GM12878 (cell line): ENCODE results near the gene HYOU1. TPM values are rescaled to one million over a fixed set of nuclear protein-coding genes. Genes with fewer than 3 reads are reported as not detected.

Experiments used
- ATAC-seq: fragments of 200-7000 bp; cut with Tn5 transposase; 3 replicates; pipeline ENCODE4 v1.9.1; 2020; ENCODE audit warnings: mild to moderate bottlenecking, moderate library complexity
- BruUV-seq: library from RNA; stranded (reverse); fragments of 400-500 nt; replicated peaks from 2 replicates; lab custom pipeline; 2021; lab: Mats Ljungman, UMichigan
- CTCF ChIA-PET: fragments of 300-600 bp; sonication (Branson Sonifier 250); formaldehyde crosslinking; extraction: SDS; loops from one replicate; lab custom pipeline; 2021; ENCODE audit warnings: inconsistent platforms; lab: Yijun Ruan, JAX
- POLR2A ChIA-PET: fragments of 350-600 bp; formaldehyde crosslinking; extraction: SDS; loops from one replicate; lab custom pipeline; 2021; ENCODE audit warnings: inconsistent platforms; lab: Charles Lee
- RAD21 ChIA-PET: fragments of 300-600 bp; sonication (Branson Sonifier 250); formaldehyde crosslinking; loops from one replicate; lab custom pipeline; 2023; ENCODE audit warnings: antibody characterized with exemption; ENCODE audit not compliant: unreplicated experiment; lab: Charles Lee
- SMC1A ChIA-PET: fragments of 300-600 bp; sonication (Branson Sonifier 250); formaldehyde crosslinking; loops from one replicate; lab custom pipeline; 2023; ENCODE audit not compliant: unreplicated experiment, uncharacterized antibody; lab: Charles Lee
- DNase-seq: peaks from one replicate; pipeline ENCODE4 v3.0.0-alpha.2; 2011; ENCODE audit warnings: low read depth, low spot score
- FAIRE-seq: peaks from 3 replicates; lab custom pipeline; 2011; peaks lifted over from hg19 to GRCh38; lab: Jason Lieb, UNC
- H2AFZ ChIP-seq: 2 replicates; pipeline ENCODE4 v1.6.0; 2011; ENCODE audit warnings: low read depth, low read length, control low read depth; ENCODE audit not compliant: control insufficient read depth
- H3K27ac ChIP-seq: 2 replicates; pipeline ENCODE4 v1.5.1; 2011; ENCODE audit warnings: control low read depth; ENCODE audit not compliant: control insufficient read depth, insufficient read depth
- H3K27me3 ChIP-seq, 2 experiments: replicated peaks in 1 of 2; 2 replicates each; pipeline versions ENCODE4 v1.6.0 to v1.6.1; 2011; ENCODE audit warnings: low read length in 1 of 2; ENCODE audit not compliant: control insufficient read depth in 2 of 2, insufficient read depth in 2 of 2
- H3K36me3 ChIP-seq, 2 experiments: 2 replicates each; pipeline ENCODE4 v1.5.1; 2011; ENCODE audit warnings: low read length in 1 of 2; ENCODE audit not compliant: control insufficient read depth in 2 of 2, insufficient read depth in 2 of 2
- H3K4me1 ChIP-seq: 2 replicates; pipeline ENCODE4 v1.6.1; 2011; ENCODE audit warnings: mild to moderate bottlenecking, low read length, moderate library complexity, mixed read lengths; ENCODE audit not compliant: control insufficient read depth, insufficient read depth
- H3K4me2 ChIP-seq: 2 replicates; pipeline ENCODE4 v1.6.0; 2011; ENCODE audit warnings: control low read depth; ENCODE audit not compliant: control insufficient read depth, insufficient read depth
- H3K4me3 ChIP-seq: fragments of 200-600 bp; sonication (generic); 2 replicates; pipeline ENCODE4 v1.5.1; 2016
- H3K79me2 ChIP-seq: 2 replicates; pipeline ENCODE4 v1.6.0; 2011; ENCODE audit warnings: low read length; ENCODE audit not compliant: control insufficient read depth, insufficient read depth
- H3K9ac ChIP-seq: 2 replicates; pipeline ENCODE4 v1.8.0; 2011; ENCODE audit warnings: low read length, control low read depth, mixed read lengths; ENCODE audit not compliant: control insufficient read depth, insufficient read depth
- H3K9me3 ChIP-seq: replicated peaks from 3 replicates; pipeline ENCODE4 v1.5.1; 2011; ENCODE audit warnings: mild to moderate bottlenecking, low read length; ENCODE audit not compliant: control insufficient read depth, insufficient read depth
- H4K20me1 ChIP-seq: 2 replicates; pipeline ENCODE4 v1.6.0; 2011; ENCODE audit not compliant: control insufficient read depth, insufficient read depth
- CTCF ChIP-seq, 3 experiments: IDR thresholded peaks in 2 of 3; conservative IDR thresholded peaks in 1 of 3; 2 replicates each; pipeline ENCODE4 v1.5.1; 2011; ENCODE audit warnings: low read depth in 3 of 3, low read length in 3 of 3, mild to moderate bottlenecking in 3 of 3, control low read depth in 2 of 3, moderate library complexity in 2 of 3, inconsistent platforms in 1 of 3, mixed read lengths in 1 of 3; ENCODE audit not compliant: control insufficient read depth in 2 of 3, insufficient read depth in 1 of 3; ENCODE audit errors: extremely low read depth in 1 of 3
- IKZF2 ChIP-seq, 2 experiments: fragments of 450-650 bp; IDR thresholded peaks; 2 replicates each; pipeline ENCODE4 v1.6.1; 2017; ENCODE audit warnings: mild to moderate bottlenecking in 2 of 2, moderate library complexity in 2 of 2
- MXI1 ChIP-seq: fragments of 150-350 bp; IDR thresholded peaks from 2 replicates; pipeline ENCODE4 v1.6.1; 2011; ENCODE audit warnings: low read depth, mild to moderate bottlenecking, inconsistent platforms, low read length, improper control_type of control experiment
- NFYB ChIP-seq: IDR thresholded peaks from 2 replicates; pipeline ENCODE4 v1.6.1; 2011; ENCODE audit warnings: low read depth, mild to moderate bottlenecking, low read length, improper control_type of control experiment, moderate library complexity; ENCODE audit not compliant: insufficient read depth
- RAD21 ChIP-seq: IDR thresholded peaks from 2 replicates; pipeline ENCODE4 v1.6.1; 2011; ENCODE audit warnings: mild to moderate bottlenecking, low read depth, low read length, moderate library complexity; ENCODE audit not compliant: insufficient read depth
- RFX5 ChIP-seq: IDR thresholded peaks from 2 replicates; pipeline ENCODE4 v1.6.1; 2011; ENCODE audit warnings: low read depth, low read length, improper control_type of control experiment
- SMARCA5 ChIP-seq: fragments of 450-650 bp; IDR thresholded peaks from 2 replicates; pipeline ENCODE4 v1.6.1; 2017; ENCODE audit warnings: mild to moderate bottlenecking
- SMC3 ChIP-seq: IDR thresholded peaks from 2 replicates; pipeline ENCODE4 v1.6.1; 2011; ENCODE audit warnings: low read length, improper control_type of control experiment, borderline replicate concordance
- ZNF24 ChIP-seq: fragments of 450-650 bp; IDR thresholded peaks from 2 replicates; pipeline ENCODE4 v1.6.1; 2017; ENCODE audit warnings: antibody characterized with exemption, mild to moderate bottlenecking
- WGBS: methylation state at CpG from one replicate; pipeline ENCODE4 v1.1.6; 2016; ENCODE audit warnings: low lambda C conversion rate; ENCODE audit not compliant: insufficient replicate concordance, insufficient coverage; ENCODE audit errors: missing lambda C conversion rate; 5-methylcytosine and 5-hydroxymethylcytosine counted together
- in situ Hi-C: fragments of 300-500 bp; cut with MboI; formaldehyde crosslinking; loops from 9 replicates; pipeline ENCODE4 v1.14.3; 2018; ENCODE audit warnings: mixed read lengths
- intact Hi-C: fragments of 100-400 bp; cut with micrococcal nuclease; formaldehyde crosslinking; loops from one replicate; pipeline ENCODE4 v1.14.2; 2022; ENCODE audit not compliant: unreplicated experiment
- polyA plus RNA-seq, 11 experiments: library from polyadenylated mRNA; depleted of rRNA in 4 of 11; unstranded in 6 of 11; stranded (reverse) in 5 of 11; fragments of >200 nt; fragmentation: Nextera tagmentation in 4 of 11; fragmentation: Illumina TruSeq in 1 of 11; extraction: Ambion mirVana in 4 of 11; extraction: Trizol in 1 of 11; gene quantifications; 1 replicate in 1 of 11; 2 replicates in 10 of 11; pipeline versions ENCODE4 v1.2.1 to v1.2.3, GENCODE V29; 2011 to 2016; ENCODE audit warnings: inconsistent platforms in 2 of 11, missing spikeins in 2 of 11, low read depth in 1 of 11
- total RNA-seq, 4 experiments: library from RNA; depleted of rRNA in 3 of 4; stranded (reverse); fragments of >200 nt in 3 of 4; fragmentation: Illumina TruSeq in 1 of 4; extraction: Trizol in 1 of 4; gene quantifications; 2 replicates each; pipeline versions ENCODE4 v1.2.1 to v1.2.3, GENCODE V29; 2013 to 2021

Gene HYOU1
- total and polyA plus RNA-seq, 10 of the 15 experiments (the other 5 are each of a cell fraction or from before 2014, with no cell fraction given) = 15.4 to 157 (median 109) TPM

- H3K9ac ChIP-seq = no peak overlapping the region
- peaks cover 10% of the 10 kb centered on the region for H3K79me2 ChIP-seq
- no peak overlapping the region for H3K27ac ChIP-seq
- BruUV-seq = no TSS peak
- ChIA-PET SMC1A (interaction anchor here (0.9 to 1.0 kb wide), 2 partner anchors 34 to 131 kb away, joined by 3 to 4 read pairs; no protein-coding TSS in a partner anchor), CTCF (interaction anchor here (0.6 to 1.8 kb wide), 9 partner anchors 18 to 281 kb away, joined by 3 to 9 read pairs (median 4); partner anchors contain the start of gene HMBS), RAD21 (interaction anchor here (1.0 kb wide), 2 partner anchors 41 to 219 kb away, joined by 3 read pairs; no protein-coding TSS in a partner anchor), POLR2A (interaction anchor here (0.6 to 3.5 kb wide), 3 partner anchors 20 to 37 kb away, joined by 3 to 48 read pairs (median 3); partner anchors contain the start of gene HMBS)
- ATAC-seq = peak; percentile 71
- no peaks in the 10 kb centered on the region for H3K27me3 ChIP-seq
- TF ChIP-seq SMC3 = peak; percentile 52; the same call in 1 of the 2 replicates
- no peak for TF ChIP-seq RFX5
- no peak for TF ChIP-seq MXI1
- 0 out of 2 replicates have a peak, but pooled peaks have one; percentile 13 for TF ChIP-seq ZNF24
- TF ChIP-seq SMARCA5 = 0 out of 2 replicates have a peak, but pooled peaks have one; percentile 31
- peak; percentile 49 for TF ChIP-seq RAD21
- TF ChIP-seq NFYB = 0 out of 2 replicates have a peak, but pooled peaks have one; percentile 11
- peak; percentile 57 to 67 (median 67) for TF ChIP-seq CTCF (IDR thresholded peaks at IDR 0.05 in 2 of 3, conservative IDR thresholded peaks at IDR 0.05 in 1 of 3; ENCODE audit: control insufficient read depth in 2 of 3, extremely low read depth in 1 of 3, insufficient read depth in 1 of 3, low read depth in 3 of 3, low read length in 3 of 3)
- no peak for TF ChIP-seq IKZF2 (IDR thresholded peaks at IDR 0.05)
- intact Hi-C loops = loop anchor here (1.0 to 5.0 kb wide), 2 partner anchors 132 to 272 kb away; no protein-coding TSS in a partner anchor
- no peaks in the 10 kb centered on the region for H3K36me3 ChIP-seq
- no peak for DNase-seq
- 34% methylated on average over 4 of the region's 4 CpGs for WGBS
- no peaks in the 10 kb centered on the region for H3K9me3 ChIP-seq
- H4K20me1 ChIP-seq = no peaks in the 10 kb centered on the region
- H3K4me1 ChIP-seq = no peaks in the 10 kb centered on the region
- peak; percentile 13 for FAIRE-seq
- no peak overlapping the region for H3K4me3 ChIP-seq
- in situ Hi-C loops = no loop called here
- no peak overlapping the region for H2AFZ ChIP-seq
- H3K4me2 ChIP-seq = no peak overlapping the region
Measured at GRCh38 chr11:119065369-119065768, 8.4 kb upstream of the HYOU1 start.
